Gastroesophageal sphincter (tissue), 3 donors: ENCODE results near the gene MPPED1.

Experiments used
- CTCF ChIP-seq, 4 experiments: fragments of 200-600 bp in 2 of 4; fragments of 450-650 bp in 2 of 4; sonication (generic) in 1 of 4; IDR thresholded peaks; one replicate each; pipeline ENCODE4 v1.5.1; 2017 to 2019; ENCODE audit warnings: antibody characterized with exemption in 4 of 4, mild to moderate bottlenecking in 2 of 4, moderate library complexity in 2 of 4
- EP300 ChIP-seq: sonication (generic); formaldehyde crosslinking; IDR thresholded peaks from one replicate; pipeline ENCODE4 v1.6.1; 2017; ENCODE audit warnings: antibody characterized with exemption, mild to moderate bottlenecking
- POLR2A ChIP-seq, 2 donors: fragments of 450-650 bp; IDR thresholded peaks; one replicate each; pipeline ENCODE4 v1.6.1; 2017; ENCODE audit warnings: antibody characterized with exemption in 2 of 2, mild to moderate bottlenecking in 2 of 2, moderate library complexity in 1 of 2
- POLR2AphosphoS5 ChIP-seq: sonication (generic); formaldehyde crosslinking; IDR thresholded peaks from one replicate; pipeline ENCODE4 v1.6.1; 2017; ENCODE audit warnings: antibody characterized with exemption

- TF ChIP-seq EP300 (no peak), CTCF (IDR thresholded peaks at IDR 0.05) (no peak), POLR2AphosphoS5 (no peak), POLR2A (IDR thresholded peaks at IDR 0.05) (no peak)
Observed at GRCh38 chr22:43483669-43484068, 71.9 kb downstream of the MPPED1 start.
